Vagina (tissue), 2 donors: Measurements from ENCODE around the gene ELMO3. TPM values are rescaled to one million over a fixed set of nuclear protein-coding genes. Genes with fewer than 3 reads are reported as not detected.

ENCODE experiments used
- DNase-seq, 2 donors: peaks; one replicate each; pipeline ENCODE4 v3.0.0-alpha.2; 2017; ENCODE audit errors: extremely low spot score in 2 of 2
- H3K27ac ChIP-seq: fragments of 200-600 bp; sonication (generic); one replicate; pipeline ENCODE4 v1.5.1; 2019
- H3K27me3 ChIP-seq: fragments of 200-600 bp; sonication (generic); one replicate; pipeline ENCODE4 v1.5.1; 2019
- H3K36me3 ChIP-seq, 2 donors: fragments of 200-600 bp; sonication (generic); one replicate each; pipeline ENCODE4 v1.5.1; 2017 to 2019
- H3K4me1 ChIP-seq: fragments of 200-600 bp; sonication (generic); one replicate; pipeline ENCODE4 v1.5.1; 2019
- H3K4me3 ChIP-seq, 2 donors: fragments of 200-600 bp; sonication (generic); 1 replicate in 1 of 2; 2 replicates in 1 of 2; pipeline ENCODE4 v1.5.1; 2016 to 2019
- H3K9me3 ChIP-seq: fragments of 200-600 bp; sonication (generic); one replicate; pipeline ENCODE4 v1.5.1; 2019
- CTCF ChIP-seq, 3 experiments: fragments of 450-650 bp in 2 of 3; fragments of 200-600 bp in 1 of 3; sonication (generic) in 1 of 3; IDR thresholded peaks; one replicate each; pipeline ENCODE4 v1.5.1; 2017 to 2019; ENCODE audit warnings: antibody characterized with exemption in 3 of 3, mild to moderate bottlenecking in 2 of 3, moderate library complexity in 2 of 3
- POLR2A ChIP-seq, 2 donors: fragments of 450-650 bp; IDR thresholded peaks; one replicate each; pipeline ENCODE4 v1.6.1; 2017; ENCODE audit warnings: antibody characterized with exemption in 2 of 2, mild to moderate bottlenecking in 2 of 2, moderate library complexity in 2 of 2
- POLR2AphosphoS5 ChIP-seq, 2 donors: sonication (generic); formaldehyde crosslinking; IDR thresholded peaks; one replicate each; pipeline ENCODE4 v1.9.0; 2017; ENCODE audit warnings: antibody characterized with exemption in 2 of 2, mild to moderate bottlenecking in 2 of 2, low read depth in 1 of 2; ENCODE audit not compliant: insufficient read depth in 1 of 2
- intact Hi-C: fragments of 100-400 bp; cut with DNase I; formaldehyde crosslinking; loops from one replicate; pipeline ENCODE4 v1.15.1; 2023
- total RNA-seq: library from RNA; depleted of rRNA; stranded (reverse); fragments of >200 nt; gene quantifications from one replicate; pipeline ENCODE4 v1.2.3, GENCODE V29; 2016

ELMO3 gene
- total RNA-seq, 1 donor from 2014 or later, result 21.6 TPM

GRCh38 chr16:67177743-67178699, 20.9 kb upstream of the ELMO3 start:
- no peak for DNase-seq

DNA sequence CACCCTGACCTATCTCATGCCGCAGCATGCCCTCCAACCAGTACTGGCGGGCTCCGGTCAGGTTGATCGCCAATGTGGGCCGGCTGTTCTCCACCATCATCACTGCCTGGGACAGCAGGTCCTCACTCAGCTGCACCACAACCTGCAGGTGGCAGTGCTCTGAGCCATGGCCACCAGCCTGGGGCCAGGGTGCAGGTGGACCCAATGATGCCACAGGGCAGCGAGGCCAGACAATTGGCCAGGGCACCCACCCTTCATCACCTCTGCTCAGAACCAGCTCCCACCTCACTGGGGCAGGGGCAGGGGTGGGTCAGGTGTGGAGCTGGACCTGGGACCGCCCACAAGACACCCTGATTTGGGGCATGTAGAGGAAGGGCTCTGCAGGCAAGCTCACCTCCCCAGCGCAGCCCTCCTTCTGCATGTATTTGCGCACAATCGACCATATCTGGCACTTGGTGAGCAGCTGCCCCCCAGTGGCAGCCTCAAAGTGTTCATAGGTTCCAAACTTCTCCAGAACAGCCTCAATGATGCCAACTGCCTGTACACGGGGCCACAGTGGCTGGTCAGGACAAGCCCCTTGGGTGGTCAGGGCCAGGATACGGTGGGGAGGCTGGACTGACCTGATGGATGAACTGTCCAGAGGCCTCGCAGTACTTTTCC, 19.4 kb upstream of the ELMO3 start:
- H3K27ac ChIP-seq, result no peak overlapping the region
- H3K4me1 ChIP-seq, result peaks cover 55% of the 10 kb centered on the region
- intact Hi-C loops, result no loop called here

More at GRCh38 chr16:67177743-67178699, 20.9 kb upstream of the ELMO3 start:
- peaks cover 61% of the 10 kb centered on the region for H3K4me1 ChIP-seq
- TF ChIP-seq CTCF (IDR thresholded peaks at IDR 0.05) (no peak), POLR2AphosphoS5 (IDR thresholded peaks at IDR 0.05; ENCODE audit: insufficient read depth in 1 of 2, low read depth in 1 of 2) (peak in 1 of 2 donors; percentile 48)
- peak overlapping the region; percentile 68 for H3K27ac ChIP-seq
- no peaks in the 10 kb centered on the region for H3K27me3 ChIP-seq
- H3K9me3 ChIP-seq, result no peaks in the 10 kb centered on the region
- H3K4me3 ChIP-seq, result peak overlapping the region; percentile 49 to 58
- H3K36me3 ChIP-seq, result no peaks in the 10 kb centered on the region
- intact Hi-C loops, result no loop called here

GRCh38 chr16:67180166-67180565, 18.8 kb upstream of the ELMO3 start:
- no peaks in the 10 kb centered on the region for H3K9me3 ChIP-seq
- intact Hi-C loops, result no loop called here
- no peak for DNase-seq
- no peaks in the 10 kb centered on the region for H3K36me3 ChIP-seq
- peak overlapping the region; percentile 37 for H3K27ac ChIP-seq
- no peak overlapping the region for H3K4me3 ChIP-seq
- H3K4me1 ChIP-seq, result peaks cover 55% of the 10 kb centered on the region
- TF ChIP-seq POLR2A (IDR thresholded peaks at IDR 0.05) (no peak), POLR2AphosphoS5 (IDR thresholded peaks at IDR 0.05; ENCODE audit: insufficient read depth in 1 of 2, low read depth in 1 of 2) (no peak), CTCF (IDR thresholded peaks at IDR 0.05) (no peak)
- no peaks in the 10 kb centered on the region for H3K27me3 ChIP-seq

More for the DNA sequence above, 19.4 kb upstream of the ELMO3 start:
- Histone ChIP-seq H3K36me3 (no peaks in the 10 kb centered on the region), H3K27me3 (no peaks in the 10 kb centered on the region), H3K4me3 (no peak overlapping the region), H3K9me3 (no peaks in the 10 kb centered on the region)
- TF ChIP-seq CTCF (IDR thresholded peaks at IDR 0.05) (no peak), POLR2A (IDR thresholded peaks at IDR 0.05) (no peak), POLR2AphosphoS5 (IDR thresholded peaks at IDR 0.05; ENCODE audit: insufficient read depth in 1 of 2, low read depth in 1 of 2) (no peak)
- DNase-seq, result no peak

DNA sequence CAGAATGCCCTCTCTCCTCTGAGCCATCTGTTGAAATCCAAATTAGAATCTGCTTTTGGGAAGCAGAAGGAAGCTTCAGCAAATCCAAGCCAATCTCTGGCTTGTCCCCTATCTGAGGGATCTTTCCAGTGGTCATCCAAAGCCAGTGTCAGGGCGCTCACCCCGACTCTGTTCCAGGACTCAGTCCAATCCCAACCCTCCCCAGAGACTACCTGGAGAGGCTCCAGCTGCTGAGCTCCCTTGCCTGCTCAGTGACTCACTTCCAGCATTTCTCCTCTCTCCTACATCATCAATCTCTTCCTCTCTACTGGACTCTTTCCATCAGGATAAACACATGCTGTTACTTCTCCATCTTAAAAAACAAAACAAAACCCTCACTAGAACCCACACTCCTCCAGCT, 17.6 kb upstream of the ELMO3 start:
- Histone ChIP-seq H3K36me3 (no peaks in the 10 kb centered on the region), H3K27me3 (no peaks in the 10 kb centered on the region), H3K4me1 (peaks cover 55% of the 10 kb centered on the region), H3K4me3 (no peak overlapping the region), H3K9me3 (no peaks in the 10 kb centered on the region), H3K27ac (peak overlapping the region; percentile 37)
- no peak for DNase-seq
- intact Hi-C loops, result no loop called here
- no peak for TF ChIP-seq POLR2AphosphoS5 (IDR thresholded peaks at IDR 0.05; ENCODE audit: insufficient read depth in 1 of 2, low read depth in 1 of 2)
- TF ChIP-seq POLR2A (IDR thresholded peaks at IDR 0.05), result no peak
- TF ChIP-seq CTCF (IDR thresholded peaks at IDR 0.05), result no peak
